Measurements from ENCODE around the gene HSD11B1L.
"Not testable (repeated sequence)": the region's sequence is repeated elsewhere in the genome, so short reads cannot be mapped to it uniquely, and the experiment has no call there.

HSD11B1L gene

GRCh38 chr19:5700455-5701092 is 19.7 kb downstream of the HSD11B1L start:
- Histone ChIP-seq H3K14ac (ENCODE audit: low read length in 2 of 2) (no peak overlapping the region), H3K9ac (ENCODE audit: low read length) (no peak overlapping the region), H4K91ac (ENCODE audit: low read length) (no peak overlapping the region), H3K4me2 (ENCODE audit: low read length, poor library complexity, severe bottlenecking) (no peak overlapping the region), H2AK5ac (ENCODE audit: low read length, severe bottlenecking) (no peak overlapping the region), H3K27ac (ENCODE audit: low read length, poor library complexity, severe bottlenecking) (no peak overlapping the region), H4K8ac (ENCODE audit: low read length) (no peak overlapping the region), H3K9me3 (ENCODE audit: control insufficient read depth, low read length) (no peaks in the 10 kb centered on the region), H2BK15ac (ENCODE audit: low read depth, poor library complexity, severe bottlenecking) (no peak overlapping the region), H2BK5ac (ENCODE audit: low read depth, low read length, poor library complexity, severe bottlenecking) (no peak overlapping the region), H3K18ac (ENCODE audit: low read depth in 1 of 2, low read length in 2 of 2) (no peak overlapping the region), H3K4me3 (ENCODE audit: insufficient read depth in 1 of 2, low read depth in 1 of 2, low read length in 2 of 2) (no peak overlapping the region), H2BK120ac (ENCODE audit: low read depth, low read length) (no peak overlapping the region), H3K4me1 (ENCODE audit: control insufficient read depth, insufficient read depth, low read depth, low read length) (peaks cover 3% of the 10 kb centered on the region), H3K36me3 (ENCODE audit: control insufficient read depth in 1 of 2, insufficient read depth in 2 of 2, low read depth in 1 of 2, low read length in 2 of 2) (peaks cover 63 to 82% of the 10 kb centered on the region in 2 experiments), H2BK12ac (ENCODE audit: low read length in 2 of 2) (no peak overlapping the region), H3K27me3 (ENCODE audit: control insufficient read depth in 1 of 2, insufficient read depth in 1 of 2, low read length in 2 of 2) (no peaks in the 10 kb centered on the region), H3K23ac (ENCODE audit: low read length in 2 of 2) (no peak overlapping the region), H3K79me1 (replicated peaks; ENCODE audit: low read length, poor library complexity, severe bottlenecking) (peaks cover 14% of the 10 kb centered on the region), H2AFZ (ENCODE audit: low read depth, low read length) (no peak overlapping the region), H3K4ac (ENCODE audit: low read depth in 1 of 2, low read length in 2 of 2) (no peak overlapping the region)
- WGBS: 99% methylated on average over 22 of the region's 22 CpGs
- no peak for DNase-seq

- WGBS: 94% methylated on average over 3 of the region's 28 CpGs
- H4K8ac ChIP-seq (ENCODE audit: low read length); H3K27me3 ChIP-seq (ENCODE audit: control insufficient read depth in 1 of 2, insufficient read depth in 1 of 2, low read length in 2 of 2); H2AFZ ChIP-seq (ENCODE audit: low read depth, low read length); H3K9me3 ChIP-seq (ENCODE audit: control insufficient read depth, low read length); H2BK12ac ChIP-seq (ENCODE audit: low read length in 2 of 2); H3K4me1 ChIP-seq (ENCODE audit: control insufficient read depth, insufficient read depth, low read depth, low read length); H2BK15ac ChIP-seq (ENCODE audit: low read depth, poor library complexity, severe bottlenecking); H3K27ac ChIP-seq (ENCODE audit: low read length, poor library complexity, severe bottlenecking); H2BK5ac ChIP-seq (ENCODE audit: low read depth, low read length, poor library complexity, severe bottlenecking); H2BK120ac ChIP-seq (ENCODE audit: low read depth, low read length); H3K4ac ChIP-seq (ENCODE audit: low read depth in 1 of 2, low read length in 2 of 2); H3K14ac ChIP-seq (ENCODE audit: low read length in 2 of 2); H3K4me3 ChIP-seq (ENCODE audit: insufficient read depth in 1 of 2, low read depth in 1 of 2, low read length in 2 of 2); DNase-seq; H2AK5ac ChIP-seq (ENCODE audit: low read length, severe bottlenecking); H3K23ac ChIP-seq (ENCODE audit: low read length in 2 of 2); H3K18ac ChIP-seq (ENCODE audit: low read depth in 1 of 2, low read length in 2 of 2); H3K4me2 ChIP-seq (ENCODE audit: low read length, poor library complexity, severe bottlenecking); H3K9ac ChIP-seq (ENCODE audit: low read length); H4K91ac ChIP-seq (ENCODE audit: low read length): not testable (repeated sequence)
- H3K79me1 ChIP-seq (replicated peaks; ENCODE audit: low read length, poor library complexity, severe bottlenecking): peaks cover 19% of the 10 kb centered on the region
- H3K36me3 ChIP-seq (ENCODE audit: control insufficient read depth in 1 of 2, insufficient read depth in 2 of 2, low read depth in 1 of 2, low read length in 2 of 2): peaks cover 62 to 82% of the 10 kb centered on the region in 2 experiments
Measured at GRCh38 chr19:5702053-5702410, 21.2 kb downstream of the HSD11B1L start.

- H3K18ac ChIP-seq (ENCODE audit: low read depth in 1 of 2, low read length in 2 of 2): no peak overlapping the region
- WGBS: 97% methylated on average over 40 of the region's 40 CpGs
- no peak overlapping the region for H2BK12ac ChIP-seq (ENCODE audit: low read length in 2 of 2)
- no peak overlapping the region for H3K4me2 ChIP-seq (ENCODE audit: low read length, poor library complexity, severe bottlenecking)
- H3K4me3 ChIP-seq (ENCODE audit: insufficient read depth in 1 of 2, low read depth in 1 of 2, low read length in 2 of 2): no peak overlapping the region
- no peaks in the 10 kb centered on the region for H3K27me3 ChIP-seq (ENCODE audit: control insufficient read depth in 1 of 2, insufficient read depth in 1 of 2, low read length in 2 of 2)
- H2BK5ac ChIP-seq (ENCODE audit: low read depth, low read length, poor library complexity, severe bottlenecking): no peak overlapping the region
- peaks cover 22% of the 10 kb centered on the region for H3K79me1 ChIP-seq (replicated peaks; ENCODE audit: low read length, poor library complexity, severe bottlenecking)
- H2AK5ac ChIP-seq (ENCODE audit: low read length, severe bottlenecking): no peak overlapping the region
- H3K9ac ChIP-seq (ENCODE audit: low read length): no peak overlapping the region
- no peaks in the 10 kb centered on the region for H3K4me1 ChIP-seq (ENCODE audit: control insufficient read depth, insufficient read depth, low read depth, low read length)
- no peak overlapping the region for H2BK120ac ChIP-seq (ENCODE audit: low read depth, low read length)
- no peak overlapping the region for H4K8ac ChIP-seq (ENCODE audit: low read length)
- no peak overlapping the region for H3K4ac ChIP-seq (ENCODE audit: low read depth in 1 of 2, low read length in 2 of 2)
- peaks cover 62 to 79% of the 10 kb centered on the region in 2 experiments for H3K36me3 ChIP-seq (ENCODE audit: control insufficient read depth in 1 of 2, insufficient read depth in 2 of 2, low read depth in 1 of 2, low read length in 2 of 2)
- no peak overlapping the region for H3K23ac ChIP-seq (ENCODE audit: low read length in 2 of 2)
- no peak for DNase-seq
- H4K91ac ChIP-seq (ENCODE audit: low read length): no peak overlapping the region
- no peak overlapping the region for H3K14ac ChIP-seq (ENCODE audit: low read length in 2 of 2)
- no peak overlapping the region for H2BK15ac ChIP-seq (ENCODE audit: low read depth, poor library complexity, severe bottlenecking)
- no peaks in the 10 kb centered on the region for H3K9me3 ChIP-seq (ENCODE audit: control insufficient read depth, low read length)
- no peak overlapping the region for H2AFZ ChIP-seq (ENCODE audit: low read depth, low read length)
- no peak overlapping the region for H3K27ac ChIP-seq (ENCODE audit: low read length, poor library complexity, severe bottlenecking)
Measured at GRCh38 chr19:5703819-5704818, 23.3 kb downstream of the HSD11B1L start.

- Histone ChIP-seq H2AK5ac (ENCODE audit: low read length, severe bottlenecking) (no peak overlapping the region), H3K79me1 (replicated peaks; ENCODE audit: low read length, poor library complexity, severe bottlenecking) (peaks cover 24% of the 10 kb centered on the region), H2BK120ac (ENCODE audit: low read depth, low read length) (no peak overlapping the region), H4K8ac (ENCODE audit: low read length) (no peak overlapping the region), H3K9ac (ENCODE audit: low read length) (no peak overlapping the region), H2BK12ac (ENCODE audit: low read length in 2 of 2) (no peak overlapping the region), H3K14ac (ENCODE audit: low read length in 2 of 2) (no peak overlapping the region), H2BK5ac (ENCODE audit: low read depth, low read length, poor library complexity, severe bottlenecking) (no peak overlapping the region), H3K4me3 (ENCODE audit: insufficient read depth in 1 of 2, low read depth in 1 of 2, low read length in 2 of 2) (no peak overlapping the region), H2BK15ac (ENCODE audit: low read depth, poor library complexity, severe bottlenecking) (no peak overlapping the region), H3K4me2 (ENCODE audit: low read length, poor library complexity, severe bottlenecking) (no peak overlapping the region), H3K9me3 (ENCODE audit: control insufficient read depth, low read length) (no peaks in the 10 kb centered on the region), H3K18ac (ENCODE audit: low read depth in 1 of 2, low read length in 2 of 2) (no peak overlapping the region), H3K4ac (ENCODE audit: low read depth in 1 of 2, low read length in 2 of 2) (no peak overlapping the region), H4K91ac (ENCODE audit: low read length) (no peak overlapping the region), H2AFZ (ENCODE audit: low read depth, low read length) (no peak overlapping the region), H3K23ac (ENCODE audit: low read length in 2 of 2) (no peak overlapping the region), H3K27ac (ENCODE audit: low read length, poor library complexity, severe bottlenecking) (no peak overlapping the region), H3K4me1 (ENCODE audit: control insufficient read depth, insufficient read depth, low read depth, low read length) (no peaks in the 10 kb centered on the region), H3K36me3 (ENCODE audit: control insufficient read depth in 1 of 2, insufficient read depth in 2 of 2, low read depth in 1 of 2, low read length in 2 of 2) (peaks cover 62 to 76% of the 10 kb centered on the region in 2 experiments), H3K27me3 (ENCODE audit: control insufficient read depth in 1 of 2, insufficient read depth in 1 of 2, low read length in 2 of 2) (no peaks in the 10 kb centered on the region)
- 93% methylated on average over 16 of the region's 16 CpGs for WGBS
- DNase-seq: no peak
Measured at GRCh38 chr19:5705552-5705951, 24.7 kb downstream of the HSD11B1L start.
